WTC11 (cell line): ENCODE data around the gene RESP18. TPM values are rescaled to one million over a fixed set of nuclear protein-coding genes. Genes with fewer than 3 reads are reported as not detected.

Source experiments
- ARID4B ChIP-seq: sonication (generic); formaldehyde crosslinking; IDR thresholded peaks from 2 replicates; pipeline ENCODE4 v1.8.0; 2023; ENCODE audit warnings: missing genetic modification reagents, mild to moderate bottlenecking, borderline replicate concordance
- ATF1 ChIP-seq: sonication (generic); formaldehyde crosslinking; IDR thresholded peaks from 2 replicates; pipeline ENCODE4 v1.8.1; 2023; ENCODE audit warnings: mild to moderate bottlenecking, moderate library complexity, missing genetic modification reagents
- CBFB ChIP-seq: sonication (generic); formaldehyde crosslinking; IDR thresholded peaks from 2 replicates; pipeline ENCODE4 v1.8.1; 2022; ENCODE audit warnings: mild to moderate bottlenecking, low read depth, missing genetic modification reagents
- CREB1 ChIP-seq: sonication (generic); formaldehyde crosslinking; IDR thresholded peaks from 2 replicates; pipeline ENCODE4 v1.8.0; 2023; ENCODE audit warnings: mild to moderate bottlenecking, missing genetic modification reagents
- CTCF ChIP-seq: fragments of 200-600 bp; IDR thresholded peaks from 2 replicates; pipeline ENCODE4 v1.8.0; 2022; ENCODE audit warnings: antibody characterized with exemption
- ETV6 ChIP-seq: sonication (generic); formaldehyde crosslinking; IDR thresholded peaks from 2 replicates; pipeline ENCODE4 v1.8.1; 2022; ENCODE audit warnings: mild to moderate bottlenecking, missing genetic modification reagents
- FOXP1 ChIP-seq: sonication (generic); formaldehyde crosslinking; IDR thresholded peaks from 2 replicates; pipeline ENCODE4 v1.8.0; 2022; ENCODE audit warnings: missing genetic modification reagents, mild to moderate bottlenecking, moderate library complexity, borderline replicate concordance
- GABPB1 ChIP-seq: sonication (generic); formaldehyde crosslinking; IDR thresholded peaks from 2 replicates; pipeline ENCODE4 v1.8.1; 2023; ENCODE audit warnings: mild to moderate bottlenecking, missing genetic modification reagents
- GTF2I ChIP-seq: fragments of 250-450 bp; sonication (Bioruptor Pico); conservative IDR thresholded peaks from 2 replicates; pipeline ENCODE4 v1.4.0; 2021; ENCODE audit warnings: mild to moderate bottlenecking
- HMGA2 ChIP-seq: fragments of 250-450 bp; sonication (Bioruptor Pico); IDR thresholded peaks from 2 replicates; pipeline ENCODE4 v1.4.0; 2021; ENCODE audit warnings: mild to moderate bottlenecking, moderate library complexity
- IRF1 ChIP-seq: sonication (generic); formaldehyde crosslinking; IDR thresholded peaks from 2 replicates; pipeline ENCODE4 v1.8.0; 2023; ENCODE audit warnings: missing genetic modification reagents
- IRF2 ChIP-seq: sonication (generic); formaldehyde crosslinking; IDR thresholded peaks from 2 replicates; pipeline ENCODE4 v1.8.0; 2022; ENCODE audit warnings: low read depth, missing genetic modification reagents, borderline replicate concordance
- KAT7 ChIP-seq: sonication (generic); formaldehyde crosslinking; IDR thresholded peaks from 2 replicates; pipeline ENCODE4 v1.8.1; 2023; ENCODE audit warnings: missing genetic modification reagents, mild to moderate bottlenecking, borderline replicate concordance
- SP1 ChIP-seq: sonication (generic); formaldehyde crosslinking; conservative IDR thresholded peaks from 2 replicates; pipeline ENCODE4 v1.8.1; 2022; ENCODE audit warnings: missing genetic modification reagents
- ZBTB21 ChIP-seq: sonication (generic); formaldehyde crosslinking; IDR thresholded peaks from 2 replicates; pipeline ENCODE4 v1.8.1; 2023; ENCODE audit warnings: mild to moderate bottlenecking, missing genetic modification reagents, borderline replicate concordance
- ZNF121 ChIP-seq: sonication (generic); formaldehyde crosslinking; IDR thresholded peaks from 2 replicates; pipeline ENCODE4 v1.8.0; 2023; ENCODE audit warnings: missing genetic modification reagents
- ZNF219 ChIP-seq: sonication (generic); formaldehyde crosslinking; IDR thresholded peaks from 2 replicates; pipeline ENCODE4 v1.8.0; 2023; ENCODE audit warnings: missing genetic modification reagents, mild to moderate bottlenecking, borderline replicate concordance
- ZNF232 ChIP-seq: sonication (generic); formaldehyde crosslinking; IDR thresholded peaks from 2 replicates; pipeline ENCODE4 v1.8.0; 2022; ENCODE audit warnings: mild to moderate bottlenecking, missing genetic modification reagents
- ZNF423 ChIP-seq: fragments of 250-450 bp; sonication (Bioruptor Pico); IDR thresholded peaks from 2 replicates; pipeline ENCODE4 v2.1.2; 2022; ENCODE audit warnings: mild to moderate bottlenecking, moderate library complexity
- ZNF425 ChIP-seq: fragments of 250-450 bp; sonication (Bioruptor Pico); conservative IDR thresholded peaks from 2 replicates; pipeline ENCODE4 v1.9.0; 2021; ENCODE audit warnings: mild to moderate bottlenecking
- ZNF671 ChIP-seq: fragments of 250-450 bp; sonication (Bioruptor Pico); IDR thresholded peaks from 2 replicates; pipeline ENCODE4 v1.8.0; 2021; ENCODE audit warnings: mild to moderate bottlenecking
- total RNA-seq: library from RNA; stranded (reverse); gene quantifications from 3 replicates; pipeline ENCODE4 v1.2.3, GENCODE V29; 2021
- TF ChIP-seq, protein P1 (sequence below): sonication (generic); formaldehyde crosslinking; IDR thresholded peaks from 2 replicates; pipeline ENCODE4 v1.8.0; 2023; ENCODE audit warnings: mild to moderate bottlenecking, missing genetic modification reagents
- TF ChIP-seq, protein P2 (sequence below): sonication (generic); formaldehyde crosslinking; IDR thresholded peaks from 2 replicates; pipeline ENCODE4 v1.8.1; 2022; ENCODE audit warnings: low read depth, mild to moderate bottlenecking, moderate library complexity, missing genetic modification reagents, borderline replicate concordance

Gene RESP18
- total RNA-seq, 1 experiment from 2014 or later = not detected

DNA sequence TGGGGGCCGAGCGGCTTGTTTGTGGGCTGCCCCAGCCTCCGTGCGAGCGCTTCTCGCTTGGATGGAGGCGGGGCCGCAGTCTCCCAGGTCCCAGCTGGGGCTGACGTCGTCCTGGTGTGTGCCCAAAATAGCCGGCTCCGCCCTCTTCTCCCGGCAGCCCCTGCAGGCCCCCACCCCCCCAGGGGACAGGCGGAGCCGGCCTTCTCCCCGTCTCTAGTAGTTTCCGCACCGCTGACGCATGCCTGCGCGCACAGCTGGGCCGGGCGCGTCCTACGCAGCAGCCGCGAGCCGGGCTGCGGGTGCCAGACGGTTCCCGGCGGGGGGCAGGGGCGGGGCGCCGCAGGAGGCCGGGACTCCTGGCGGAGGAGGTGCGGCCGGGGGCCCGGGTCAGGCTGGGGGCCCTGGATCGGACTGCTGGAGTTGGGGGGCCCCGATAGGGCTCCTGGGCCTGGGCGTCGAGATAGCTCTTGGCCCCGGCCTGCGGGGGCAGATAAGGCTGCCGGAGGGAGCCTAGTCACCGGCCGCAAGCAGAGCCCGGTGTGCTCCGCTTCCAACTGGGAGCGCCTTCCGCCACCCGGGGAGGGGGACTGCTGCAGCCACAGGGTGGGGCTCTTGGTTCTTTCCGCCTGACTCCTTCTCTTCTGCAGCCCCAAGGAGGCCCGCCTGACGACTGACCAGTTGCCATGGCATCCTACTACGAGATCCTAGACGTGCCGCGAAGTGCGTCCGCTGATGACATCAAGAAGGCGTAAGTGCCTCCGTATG lies 53.2 kb downstream of the RESP18 start, which contains the start of gene DNAJB2 (continued):
- TF ChIP-seq ETV6 = peak; percentile 72; the same call in 1 of the 2 replicates
- peak; percentile 90 for TF ChIP-seq ZNF423 (CRISPR knock-in tag)
- peak; percentile 73 for TF ChIP-seq GABPB1
- TF ChIP-seq ZNF425 (CRISPR knock-in tag) = no peak
- TF ChIP-seq, protein P1, sequence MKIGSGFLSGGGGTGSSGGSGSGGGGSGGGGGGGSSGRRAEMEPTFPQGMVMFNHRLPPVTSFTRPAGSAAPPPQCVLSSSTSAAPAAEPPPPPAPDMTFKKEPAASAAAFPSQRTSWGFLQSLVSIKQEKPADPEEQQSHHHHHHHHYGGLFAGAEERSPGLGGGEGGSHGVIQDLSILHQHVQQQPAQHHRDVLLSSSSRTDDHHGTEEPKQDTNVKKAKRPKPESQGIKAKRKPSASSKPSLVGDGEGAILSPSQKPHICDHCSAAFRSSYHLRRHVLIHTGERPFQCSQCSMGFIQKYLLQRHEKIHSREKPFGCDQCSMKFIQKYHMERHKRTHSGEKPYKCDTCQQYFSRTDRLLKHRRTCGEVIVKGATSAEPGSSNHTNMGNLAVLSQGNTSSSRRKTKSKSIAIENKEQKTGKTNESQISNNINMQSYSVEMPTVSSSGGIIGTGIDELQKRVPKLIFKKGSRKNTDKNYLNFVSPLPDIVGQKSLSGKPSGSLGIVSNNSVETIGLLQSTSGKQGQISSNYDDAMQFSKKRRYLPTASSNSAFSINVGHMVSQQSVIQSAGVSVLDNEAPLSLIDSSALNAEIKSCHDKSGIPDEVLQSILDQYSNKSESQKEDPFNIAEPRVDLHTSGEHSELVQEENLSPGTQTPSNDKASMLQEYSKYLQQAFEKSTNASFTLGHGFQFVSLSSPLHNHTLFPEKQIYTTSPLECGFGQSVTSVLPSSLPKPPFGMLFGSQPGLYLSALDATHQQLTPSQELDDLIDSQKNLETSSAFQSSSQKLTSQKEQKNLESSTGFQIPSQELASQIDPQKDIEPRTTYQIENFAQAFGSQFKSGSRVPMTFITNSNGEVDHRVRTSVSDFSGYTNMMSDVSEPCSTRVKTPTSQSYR = 0 out of 2 replicates have a peak, but pooled peaks have one; percentile 55
- no peak; the same call in 1 of the 2 replicates for TF ChIP-seq ZBTB21 (CRISPR knock-in tag)
- no peak for TF ChIP-seq HMGA2 (CRISPR knock-in tag)
- TF ChIP-seq FOXP1 (CRISPR knock-in tag) = no peak
- TF ChIP-seq GTF2I = no peak
- TF ChIP-seq ZNF219 = no peak
- no peak for TF ChIP-seq ZNF121
- TF ChIP-seq CTCF = no peak
- TF ChIP-seq, protein P2, sequence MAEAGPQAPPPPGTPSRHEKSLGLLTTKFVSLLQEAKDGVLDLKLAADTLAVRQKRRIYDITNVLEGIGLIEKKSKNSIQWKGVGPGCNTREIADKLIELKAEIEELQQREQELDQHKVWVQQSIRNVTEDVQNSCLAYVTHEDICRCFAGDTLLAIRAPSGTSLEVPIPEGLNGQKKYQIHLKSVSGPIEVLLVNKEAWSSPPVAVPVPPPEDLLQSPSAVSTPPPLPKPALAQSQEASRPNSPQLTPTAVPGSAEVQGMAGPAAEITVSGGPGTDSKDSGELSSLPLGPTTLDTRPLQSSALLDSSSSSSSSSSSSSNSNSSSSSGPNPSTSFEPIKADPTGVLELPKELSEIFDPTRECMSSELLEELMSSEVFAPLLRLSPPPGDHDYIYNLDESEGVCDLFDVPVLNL = no peak
- TF ChIP-seq ATF1 = no peak; the same call in 1 of the 2 replicates
- no peak for TF ChIP-seq IRF1 (CRISPR knock-in tag)
- TF ChIP-seq ARID4B = no peak; the same call in 1 of the 2 replicates
- no peak for TF ChIP-seq ZNF671 (CRISPR knock-in tag)
- TF ChIP-seq CREB1 (CRISPR knock-in tag) = no peak
- TF ChIP-seq CBFB (CRISPR knock-in tag) = no peak
- 0 out of 2 replicates have a peak, but pooled peaks have one; percentile 81 for TF ChIP-seq KAT7 (CRISPR knock-in tag)
- peak; percentile 95 for TF ChIP-seq SP1 (CRISPR knock-in tag)
- TF ChIP-seq ZNF232 (CRISPR knock-in tag) = 0 out of 2 replicates have a peak, but pooled peaks have one; percentile 68
- no peak for TF ChIP-seq IRF2 (CRISPR knock-in tag)
